HCT116 (cell line): ENCODE measurements around the gene TPD52L1. TPM values are rescaled to one million over a fixed set of nuclear protein-coding genes. Genes with fewer than 3 reads are reported as not detected.

Experiments
- ATAC-seq: fragments of 200-7000 bp; cut with Tn5 transposase; 2 replicates; pipeline ENCODE4 v1.9.1; 2020; ENCODE audit warnings: mild to moderate bottlenecking, moderate library complexity
- BruUV-seq: library from RNA; stranded (reverse); fragments of 400-500 nt; replicated peaks from 2 replicates; lab custom pipeline; 2021; lab: Mats Ljungman, UMichigan
- CTCF ChIA-PET: fragments of 300-600 bp; sonication (Branson Sonifier 250); formaldehyde crosslinking; loops from one replicate; lab custom pipeline; 2021; ENCODE audit warnings: antibody characterized with exemption; lab: Charles Lee
- POLR2A ChIA-PET: fragments of 300-600, 350-600 bp; sonication (Branson Sonifier 250); formaldehyde crosslinking; loops from one replicate; lab custom pipeline; 2021; ENCODE audit warnings: antibody characterized with exemption; lab: Charles Lee
- RAD21 ChIA-PET, 2 experiments: fragments of 300-600 bp; sonication (Branson Sonifier 250); formaldehyde crosslinking; loops; one replicate each; lab custom pipeline; 2023; ENCODE audit warnings: low total read pairs in 2 of 2; ENCODE audit not compliant: uncharacterized antibody in 2 of 2, unreplicated experiment in 2 of 2, low non-redundant PET in 1 of 2; lab: Charles Lee
- DNase-seq: peaks from one replicate; pipeline ENCODE4 v3.0.0-alpha.2; 2010; ENCODE audit warnings: low read depth, low spot score
- H2AFZ ChIP-seq: fragments of 200-600 bp; shearing (Covaris generic), sonication (generic); 2 replicates; pipeline ENCODE4 v1.6.1; 2017; ENCODE audit warnings: low read depth, mixed run types, mixed read lengths, antibody characterized with exemption, low read length; ENCODE audit not compliant: poor library complexity, severe bottlenecking
- H3K27ac ChIP-seq: 2 replicates; pipeline ENCODE4 v1.5.1; 2012; ENCODE audit warnings: low read depth, low read length
- H3K27me3 ChIP-seq: fragments of 200-600 bp; sonication (generic); 2 replicates; pipeline ENCODE4 v1.6.1; 2016; ENCODE audit warnings: mixed run types, low read length, mixed read lengths; ENCODE audit not compliant: insufficient read depth
- H3K36me3 ChIP-seq, 2 experiments: fragments of 200-500 bp in 1 of 2; fragments of 200-600 bp in 1 of 2; sonication (Bioruptor generic) in 1 of 2; sonication (generic) in 1 of 2; 2 replicates each; pipeline versions ENCODE4 v1.5.1 to v1.6.1; 2014 to 2016; ENCODE audit warnings: low read length in 2 of 2, inconsistent platforms in 1 of 2, mixed read lengths in 1 of 2, mixed run types in 1 of 2; ENCODE audit not compliant: insufficient read depth in 2 of 2, control insufficient read depth in 1 of 2
- H3K4me1 ChIP-seq, 2 experiments: fragments of 200-600 bp in 1 of 2; sonication (generic) in 1 of 2; 2 replicates each; pipeline versions ENCODE4 v1.5.1 to v1.6.1; 2012 to 2017; ENCODE audit warnings: low read length in 2 of 2, inconsistent platforms in 1 of 2, mild to moderate bottlenecking in 1 of 2, mixed read lengths in 1 of 2, mixed run types in 1 of 2, moderate library complexity in 1 of 2; ENCODE audit not compliant: insufficient read depth in 2 of 2, control insufficient read depth in 1 of 2
- H3K4me2 ChIP-seq: fragments of 200-600 bp; sonication (generic); 2 replicates; pipeline ENCODE4 v1.6.1; 2017; ENCODE audit warnings: mixed run types, low read length, mixed read lengths
- H3K4me3 ChIP-seq, 2 experiments: fragments of 200-600 bp in 1 of 2; sonication (generic) in 1 of 2; replicated peaks in 1 of 2; 2 replicates each; pipeline ENCODE4 v1.5.1; 2011 to 2016; ENCODE audit warnings: low read length in 2 of 2, control low read depth in 1 of 2, low read depth in 1 of 2, mild to moderate bottlenecking in 1 of 2, mixed read lengths in 1 of 2, mixed run types in 1 of 2
- H3K79me2 ChIP-seq: fragments of 200-600 bp; sonication (generic); 2 replicates; pipeline ENCODE4 v1.6.1; 2017; ENCODE audit warnings: mild to moderate bottlenecking, mixed run types, low read length, moderate library complexity, mixed read lengths; ENCODE audit not compliant: insufficient read depth
- H3K9ac ChIP-seq: fragments of 200-600 bp; sonication (generic); 2 replicates; pipeline ENCODE4 v1.6.1; 2016; ENCODE audit warnings: low read length, mixed read lengths
- H3K9me2 ChIP-seq: fragments of 200-600 bp; sonication (generic), shearing (Covaris generic); 2 replicates; pipeline ENCODE4 v1.6.1; 2017; ENCODE audit warnings: mixed run types, mild to moderate bottlenecking, moderate library complexity; ENCODE audit not compliant: insufficient read depth
- H3K9me3 ChIP-seq, 2 experiments: fragments of 200-500 bp in 1 of 2; fragments of 200-600 bp in 1 of 2; sonication (Bioruptor generic) in 1 of 2; sonication (generic) in 1 of 2; 2 replicates each; pipeline ENCODE4 v1.6.1; 2014 to 2017; ENCODE audit warnings: low read length in 2 of 2, mixed read lengths in 2 of 2, inconsistent platforms in 1 of 2, low read depth in 1 of 2, mild to moderate bottlenecking in 1 of 2, mixed run types in 1 of 2, moderate library complexity in 1 of 2; ENCODE audit not compliant: control insufficient read depth in 1 of 2, insufficient read depth in 1 of 2
- H4K20me1 ChIP-seq: fragments of 200-600 bp; sonication (generic), shearing (Covaris generic); 2 replicates; pipeline ENCODE4 v1.6.1; 2017; ENCODE audit warnings: mixed run types, mild to moderate bottlenecking, moderate library complexity; ENCODE audit not compliant: insufficient read depth
- CBX3 ChIP-seq: IDR thresholded peaks from 2 replicates; pipeline ENCODE4 v1.6.1; 2012; ENCODE audit warnings: low read depth
- EGR1 ChIP-seq: IDR thresholded peaks from 2 replicates; pipeline ENCODE4 v1.6.1; 2012; ENCODE audit warnings: low read depth
- ELF1 ChIP-seq: IDR thresholded peaks from 2 replicates; pipeline ENCODE4 v1.6.1; 2012; ENCODE audit warnings: low read depth, borderline replicate concordance
- EZH2 ChIP-seq: fragments of 200-600 bp; sonication (generic); IDR thresholded peaks from 2 replicates; pipeline ENCODE4 v1.6.1; 2017; ENCODE audit warnings: antibody characterized with exemption, mixed run types
- FOSL1 ChIP-seq: IDR thresholded peaks from 2 replicates; pipeline ENCODE4 v1.6.1; 2012; ENCODE audit warnings: low read depth
- JUND ChIP-seq: IDR thresholded peaks from 2 replicates; pipeline ENCODE4 v1.6.1; 2012
- POLR2AphosphoS5 ChIP-seq: IDR thresholded peaks from 2 replicates; pipeline ENCODE4 v1.6.1; 2011; ENCODE audit warnings: mild to moderate bottlenecking, low read depth, low read length, moderate library complexity
- RAD21 ChIP-seq: IDR thresholded peaks from 2 replicates; pipeline ENCODE4 v1.6.1; 2012; ENCODE audit warnings: low read depth, mild to moderate bottlenecking
- SIN3A ChIP-seq: IDR thresholded peaks from 2 replicates; pipeline ENCODE4 v1.6.1; 2012; ENCODE audit warnings: low read depth
- SRF ChIP-seq: IDR thresholded peaks from 2 replicates; pipeline ENCODE4 v1.6.1; 2012; ENCODE audit warnings: low read depth
- TCF7L2 ChIP-seq: IDR thresholded peaks from 2 replicates; pipeline ENCODE4 v1.7.0; 2011; ENCODE audit warnings: borderline replicate concordance, inconsistent platforms; ENCODE audit not compliant: insufficient read depth, insufficient read length; ENCODE audit errors: extremely low read depth
- ZFX ChIP-seq: fragments of 450-650 bp; IDR thresholded peaks from 2 replicates; pipeline ENCODE4 v1.6.1; 2017
- intact Hi-C: fragments of 100-400 bp; cut with micrococcal nuclease; formaldehyde crosslinking; loops from 2 replicates; pipeline ENCODE4 v1.10.0; 2022
- total RNA-seq: library from RNA; stranded (reverse); gene quantifications from one replicate; pipeline ENCODE4 v1.2.1, GENCODE V29; 2021; ENCODE audit not compliant: unreplicated experiment
- TF ChIP-seq, protein P1 (sequence below): IDR thresholded peaks from 2 replicates; pipeline ENCODE4 v1.6.1; 2011; ENCODE audit warnings: mild to moderate bottlenecking, low read length, moderate library complexity; ENCODE audit not compliant: insufficient replicate concordance; ENCODE audit errors: extremely low read depth

TPD52L1 gene
- total RNA-seq, 1 experiment from 2014 or later = 64.1 TPM

DNA sequence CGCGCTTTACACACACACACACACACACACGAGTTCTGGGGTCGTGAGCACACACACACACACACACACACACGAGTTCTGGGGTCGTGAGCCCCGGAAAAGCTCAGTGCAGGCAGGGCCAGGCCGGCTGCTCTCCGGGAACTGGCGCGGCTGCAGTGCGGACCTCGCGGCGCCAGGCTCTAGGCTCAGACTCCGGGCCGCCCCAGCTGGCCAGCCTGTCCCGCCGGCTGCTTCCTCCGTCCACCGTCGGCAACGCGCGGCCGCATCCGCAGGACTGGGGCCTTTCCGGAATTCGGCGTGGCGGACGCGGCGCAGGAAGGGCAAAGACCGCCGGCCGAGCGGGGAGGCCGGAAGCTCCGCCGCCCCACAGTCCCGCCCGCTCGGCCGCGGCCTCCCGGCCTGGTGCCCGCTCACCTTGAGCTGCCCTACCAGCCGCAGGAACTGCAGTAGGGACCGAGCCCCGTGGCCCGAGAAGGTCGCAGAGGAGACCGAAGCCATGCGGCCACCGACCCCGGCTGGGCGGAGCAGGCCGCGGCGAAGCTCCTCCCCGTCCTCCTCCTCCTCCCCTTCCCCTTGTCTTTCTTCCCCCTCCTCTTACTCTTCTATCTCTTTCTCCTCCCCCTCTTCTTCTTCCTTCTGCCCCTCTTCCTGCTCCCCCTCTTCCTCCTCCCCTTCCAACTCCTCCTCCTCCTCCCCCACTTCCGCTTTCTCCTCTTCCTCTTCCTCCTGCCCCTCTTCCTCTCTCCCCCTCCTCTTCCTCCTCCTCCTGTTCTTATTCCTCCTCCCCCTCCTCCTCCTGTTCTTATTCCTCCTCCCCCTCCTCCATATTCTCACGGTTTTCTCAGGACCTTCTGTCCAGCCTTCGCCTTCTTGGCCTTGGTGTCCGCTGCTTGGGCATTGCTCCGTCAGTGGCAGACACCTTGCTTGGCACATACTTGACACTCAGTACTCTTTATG lies 148.1 kb downstream of the TPD52L1 start, which contains the start of gene HDDC2 (continued):
- TF ChIP-seq, protein P1, sequence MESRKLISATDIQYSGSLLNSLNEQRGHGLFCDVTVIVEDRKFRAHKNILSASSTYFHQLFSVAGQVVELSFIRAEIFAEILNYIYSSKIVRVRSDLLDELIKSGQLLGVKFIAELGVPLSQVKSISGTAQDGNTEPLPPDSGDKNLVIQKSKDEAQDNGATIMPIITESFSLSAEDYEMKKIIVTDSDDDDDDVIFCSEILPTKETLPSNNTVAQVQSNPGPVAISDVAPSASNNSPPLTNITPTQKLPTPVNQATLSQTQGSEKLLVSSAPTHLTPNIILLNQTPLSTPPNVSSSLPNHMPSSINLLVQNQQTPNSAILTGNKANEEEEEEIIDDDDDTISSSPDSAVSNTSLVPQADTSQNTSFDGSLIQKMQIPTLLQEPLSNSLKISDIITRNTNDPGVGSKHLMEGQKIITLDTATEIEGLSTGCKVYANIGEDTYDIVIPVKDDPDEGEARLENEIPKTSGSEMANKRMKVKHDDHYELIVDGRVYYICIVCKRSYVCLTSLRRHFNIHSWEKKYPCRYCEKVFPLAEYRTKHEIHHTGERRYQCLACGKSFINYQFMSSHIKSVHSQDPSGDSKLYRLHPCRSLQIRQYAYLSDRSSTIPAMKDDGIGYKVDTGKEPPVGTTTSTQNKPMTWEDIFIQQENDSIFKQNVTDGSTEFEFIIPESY = no peak
- no peak for TF ChIP-seq JUND
- peak; percentile 50 for TF ChIP-seq SIN3A

DNA sequence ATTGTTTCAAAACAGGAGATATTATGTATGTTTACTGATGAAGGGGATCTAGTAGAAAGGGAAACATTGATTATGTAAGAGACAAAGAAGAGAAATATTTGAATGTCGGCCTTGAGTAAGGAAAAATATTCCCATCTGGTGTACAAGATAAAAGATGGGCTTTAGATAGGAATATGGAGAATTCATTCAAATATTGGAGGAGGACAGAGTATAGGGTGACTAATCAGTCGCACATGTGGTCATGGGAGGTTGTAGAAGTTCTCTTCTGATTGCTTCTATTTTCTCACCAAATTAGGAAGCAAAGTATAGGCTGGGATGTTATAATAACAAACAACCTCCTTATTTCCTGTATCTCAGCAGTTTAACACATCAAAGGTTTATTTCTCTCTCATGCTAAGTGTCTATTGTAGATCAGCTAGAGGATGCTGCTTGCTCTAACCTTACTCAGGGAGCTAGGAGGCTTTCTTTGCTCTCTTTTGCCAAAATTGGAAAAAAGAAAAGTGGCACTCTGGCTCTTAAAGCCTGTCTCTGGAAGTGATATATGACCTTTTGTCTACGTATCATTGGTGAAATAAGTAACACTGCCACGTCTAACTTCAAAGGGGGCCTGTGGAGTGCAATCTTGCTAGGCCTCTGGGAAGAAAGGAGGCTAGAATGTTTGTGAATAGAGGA lies 149.4 kb downstream of the TPD52L1 start:
- CTCF ChIA-PET = interaction anchor here (0.7 kb wide), 1 partner anchor 9 kb away, joined by 3 read pairs; no protein-coding TSS in a partner anchor
- H3K9ac ChIP-seq = no peak overlapping the region
- H3K9me2 ChIP-seq = no peaks in the 10 kb centered on the region
- no peaks in the 10 kb centered on the region for H3K27me3 ChIP-seq
- DNase-seq (no peak), ATAC-seq (no peak)
- H3K9me3 ChIP-seq = no peaks in the 10 kb centered on the region
- RAD21 ChIA-PET = no interaction called here
- no peak overlapping the region for H3K4me2 ChIP-seq
- no peak overlapping the region for H3K27ac ChIP-seq
- POLR2A ChIA-PET = no interaction called here
- H3K4me1 ChIP-seq = peaks cover 0 to 16% of the 10 kb centered on the region in 2 experiments; a peak in 3 of 4 replicates
- peaks cover 28% of the 10 kb centered on the region for H3K79me2 ChIP-seq
- H3K36me3 ChIP-seq = peaks cover 6 to 18% of the 10 kb centered on the region in 2 experiments
- TF ChIP-seq FOSL1 (no peak), TCF7L2 (no peak), JUND (no peak), CBX3 (no peak), ELF1 (no peak), POLR2AphosphoS5 (no peak), ZFX (no peak), RAD21 (no peak), SIN3A (no peak), EZH2 (no peak), EGR1 (no peak), SRF (no peak)
- no peaks in the 10 kb centered on the region; the same call in 1 of the 2 replicates for H4K20me1 ChIP-seq
- H3K4me3 ChIP-seq = no peak overlapping the region
- BruUV-seq = no TSS peak
- intact Hi-C loops = loop anchor here (5.0 kb wide), 1 partner anchor 111 kb away; no protein-coding TSS in a partner anchor
- H2AFZ ChIP-seq = no peak overlapping the region
